SIG-M5 treated with dmso at 0.1 percent for 504 hours (cell line): Measurements from ENCODE around the gene FOXD4.
"Not testable (repeated sequence)": the region's sequence is repeated elsewhere in the genome, so short reads cannot be mapped to it uniquely, and the experiment has no call there.

Source experiments
- DNase-seq: peaks from one replicate; lab custom pipeline; 2025; ENCODE audit not compliant: unreplicated experiment; lab: John Stamatoyannopoulos, UW

Gene FOXD4

DNA sequence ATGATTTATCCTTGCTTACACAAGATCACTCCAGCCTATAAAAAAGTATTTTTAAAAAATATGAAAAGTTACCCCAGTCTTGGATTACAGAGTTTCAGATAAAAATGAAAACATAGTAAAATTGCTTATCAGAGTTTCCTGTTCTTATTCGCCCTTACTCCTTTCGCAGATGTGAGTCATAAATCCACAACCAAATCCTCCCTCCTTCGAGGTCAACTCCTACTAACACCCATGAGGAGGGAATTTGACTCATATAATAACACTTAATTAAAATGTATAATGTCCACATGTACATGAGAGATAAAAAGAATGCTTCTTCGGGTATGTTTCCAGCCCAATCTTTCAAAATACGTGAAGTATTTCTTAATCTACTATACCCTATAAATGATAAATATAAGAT is 23.9 kb downstream of the FOXD4 start:
- DNase-seq = not testable (repeated sequence)

DNA sequence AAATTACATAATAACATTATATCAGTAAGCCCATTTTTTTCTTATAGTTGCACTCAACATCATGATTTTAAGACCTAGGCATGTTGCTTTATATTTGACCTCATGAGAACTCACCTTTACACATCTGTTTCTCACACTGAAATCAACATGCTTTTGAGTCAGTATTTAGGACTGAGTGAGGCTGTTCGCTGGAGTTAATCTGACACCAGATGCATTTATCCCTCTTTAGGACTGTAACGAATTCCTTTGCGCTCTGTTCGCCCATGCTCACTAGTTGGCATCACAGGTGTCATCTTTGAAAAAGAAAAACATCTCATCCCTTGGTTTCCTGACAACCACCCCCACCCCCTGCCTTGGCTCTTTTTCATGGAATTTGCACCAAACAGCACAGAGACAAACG is 24.3 kb downstream of the FOXD4 start:
- DNase-seq = not testable (repeated sequence)

DNA sequence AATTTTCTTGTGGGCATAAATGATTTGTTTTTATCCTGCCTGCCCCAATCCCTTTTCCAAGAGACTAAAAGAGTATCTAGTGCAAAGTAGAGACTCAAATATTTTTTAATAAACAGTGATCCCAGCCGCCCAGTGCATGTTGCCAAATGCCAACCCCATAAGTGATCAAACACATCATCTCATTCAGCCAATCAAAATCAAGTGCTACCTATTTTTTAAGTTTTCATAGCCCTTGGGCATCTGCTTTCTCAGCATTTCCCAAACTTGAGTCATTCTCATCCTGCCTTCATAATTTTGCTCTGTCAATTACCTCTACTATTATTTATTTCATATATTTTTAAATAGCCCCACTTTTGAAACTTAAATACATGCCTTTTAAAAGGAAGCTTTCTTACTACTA is 27.4 kb downstream of the FOXD4 start:
- DNase-seq = not testable (repeated sequence)

- not testable (repeated sequence) for DNase-seq
Measured at GRCh38 chr9:88396-89037, 29.7 kb downstream of the FOXD4 start.

- DNase-seq = not testable (repeated sequence)
Measured at GRCh38 chr9:87860-88259, 30.4 kb downstream of the FOXD4 start.

DNA sequence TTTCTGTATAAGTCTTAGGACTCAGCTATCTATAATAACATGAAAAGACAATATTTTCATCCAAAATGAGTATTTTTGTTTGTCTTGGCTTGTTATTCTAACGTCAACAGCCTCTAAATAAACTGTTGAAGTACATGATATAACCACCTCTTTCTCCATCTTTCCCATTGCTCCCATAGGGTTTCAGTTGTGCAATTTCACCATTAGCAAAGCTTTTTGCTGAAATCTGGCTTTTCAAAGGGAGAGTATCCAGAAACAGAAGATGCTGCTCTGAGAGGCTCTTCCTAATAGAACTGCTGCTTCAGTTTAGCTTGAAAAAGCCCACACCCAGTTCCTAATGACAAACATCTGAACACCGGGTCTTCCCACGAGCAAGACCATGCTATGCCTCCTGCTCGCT is 31.1 kb downstream of the FOXD4 start:
- DNase-seq = not testable (repeated sequence)

DNA sequence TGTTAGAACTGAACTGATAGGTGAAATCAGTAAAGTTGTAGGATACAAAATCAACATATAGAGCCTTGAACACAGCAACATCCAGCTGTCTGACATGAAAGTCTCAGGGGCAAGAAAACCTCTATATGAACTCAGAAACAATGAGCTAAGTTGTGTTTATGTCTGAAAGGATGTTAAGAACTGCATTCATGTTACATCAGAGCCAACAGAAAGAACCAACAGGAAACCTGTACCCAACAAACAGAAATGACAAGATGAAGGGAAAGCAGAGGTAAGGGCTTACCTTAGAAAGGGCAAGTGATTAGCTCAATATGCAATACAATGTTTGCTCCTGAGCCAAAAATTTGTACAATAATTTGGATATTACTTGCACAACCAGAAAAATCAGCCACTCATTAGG is 31.5 kb downstream of the FOXD4 start:
- not testable (repeated sequence) for DNase-seq

GRCh38 chr9:82932-83689 is 35.1 kb downstream of the FOXD4 start:
- DNase-seq = not testable (repeated sequence)

GRCh38 chr9:78333-78732 is 39.9 kb downstream of the FOXD4 start:
- not testable (repeated sequence) for DNase-seq

- not testable (repeated sequence) for DNase-seq
Measured at GRCh38 chr9:76389-76788, 41.8 kb downstream of the FOXD4 start.

- not testable (repeated sequence) for DNase-seq
Measured at GRCh38 chr9:73900-74525, 44.2 kb downstream of the FOXD4 start.

DNA sequence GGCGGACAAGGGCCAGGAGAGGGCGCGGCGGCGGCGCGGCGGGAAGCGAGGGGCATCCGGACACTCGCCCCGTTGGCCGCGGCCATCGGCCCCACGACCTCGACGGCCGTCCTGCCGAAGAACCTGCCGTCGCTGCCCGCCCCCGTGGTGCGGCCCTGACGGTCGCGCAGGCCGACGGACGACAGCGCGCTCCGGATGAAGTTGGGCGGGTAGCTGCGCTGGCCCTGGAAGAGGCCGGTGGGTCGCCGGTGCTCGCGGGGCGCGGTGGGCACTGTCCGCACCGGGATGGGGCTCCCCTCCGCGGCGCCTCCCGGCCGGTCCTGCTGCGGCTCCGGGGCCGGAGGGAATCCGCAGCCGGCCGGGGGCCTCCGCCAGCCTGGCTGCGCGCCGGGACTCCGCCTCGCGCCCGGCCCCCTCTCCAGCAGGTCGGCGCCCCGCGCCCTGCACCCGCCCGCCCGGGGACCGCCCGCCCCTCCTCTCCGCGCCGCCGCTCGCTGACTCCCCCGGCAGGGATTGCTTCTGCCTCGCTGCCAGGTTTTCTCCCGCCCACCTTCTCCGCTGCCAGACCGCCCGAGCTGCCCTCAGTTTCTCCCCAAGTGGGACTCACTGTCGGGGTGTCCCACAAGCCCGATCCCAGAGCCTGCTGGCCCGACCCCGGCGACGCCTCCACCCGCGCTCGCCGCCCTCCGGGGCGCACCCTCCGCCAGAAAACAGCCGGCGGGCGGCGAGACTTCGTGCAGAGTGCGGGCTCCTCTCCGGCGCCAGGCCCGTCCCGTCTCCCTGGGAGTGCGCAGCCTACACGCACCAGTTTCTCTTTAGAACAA is 44.9 kb downstream of the FOXD4 start:
- DNase-seq = not testable (repeated sequence)
